HG02610 (cell line): ENCODE data around the gene VPS4B.
"Not testable (repeated sequence)": the region's sequence is repeated elsewhere in the genome, so short reads cannot be mapped to it uniquely, and the experiment has no call there.

Experiments used
- ATAC-seq: cut with Tn5 transposase; IDR thresholded peaks from one replicate; pipeline ENCODE4 v1.9.1; 2021; ENCODE audit warnings: mild to moderate bottlenecking, moderate library complexity; ENCODE audit not compliant: unreplicated experiment

Gene VPS4B

GRCh38 chr18:63373161-63373560 lies 49.1 kb downstream of the VPS4B start:
- no peak for ATAC-seq

- no peak for ATAC-seq
These were observed 53.7 kb downstream of the VPS4B start for GRCh38 chr18:63368611-63369010.

GRCh38 chr18:63367053-63367953 lies 55.0 kb downstream of the VPS4B start, which contains the start of gene KDSR:
TSS of gene KDSR (minus strand) at chr18:63367206. CDS start at chr18:63367118, 88 bp downstream.
- peak; percentile 87 for ATAC-seq

- peak; percentile 30 for ATAC-seq
These were observed 55.8 kb downstream of the VPS4B start for GRCh38 chr18:63366213-63367052.

- ATAC-seq: no peak
These were observed 56.4 kb downstream of the VPS4B start for GRCh38 chr18:63365876-63366212.

- no peak for ATAC-seq
These were observed 58.3 kb downstream of the VPS4B start for GRCh38 chr18:63363951-63364350.

- ATAC-seq: not testable (repeated sequence)
These were observed 58.9 kb downstream of the VPS4B start for GRCh38 chr18:63363420-63363819.

- no peak for ATAC-seq
These were observed 65.9 kb downstream of the VPS4B start for GRCh38 chr18:63356272-63356896.

- no peak for ATAC-seq
These were observed 72.0 kb downstream of the VPS4B start for GRCh38 chr18:63350230-63350629.

GRCh38 chr18:63348508-63349136 lies 73.7 kb downstream of the VPS4B start:
- no peak for ATAC-seq

- no peak for ATAC-seq
These were observed 75.6 kb downstream of the VPS4B start for GRCh38 chr18:63346480-63347183.

- ATAC-seq: no peak
These were observed 76.2 kb downstream of the VPS4B start for GRCh38 chr18:63346031-63346430.

GRCh38 chr18:63344918-63345317 lies 77.4 kb downstream of the VPS4B start:
- ATAC-seq: no peak

- ATAC-seq: no peak
These were observed 78.0 kb downstream of the VPS4B start for GRCh38 chr18:63344263-63344662.

GRCh38 chr18:63342206-63342605 lies 80.1 kb downstream of the VPS4B start:
- peak; percentile 61 for ATAC-seq

GRCh38 chr18:63339920-63340484 lies 82.3 kb downstream of the VPS4B start:
- no peak for ATAC-seq
